HUES64 (cell line): ENCODE results near the gene CTAGE9. TPM values are rescaled to one million over a fixed set of nuclear protein-coding genes. Genes with fewer than 3 reads are reported as not detected.
"Not testable (repeated sequence)": the region's sequence is repeated elsewhere in the genome, so short reads cannot be mapped to it uniquely, and the experiment has no call there.

ENCODE experiments used
- H3K27ac ChIP-seq: 2 replicates; pipeline ENCODE4 v1.7.0; 2013; ENCODE audit warnings: low read depth, low read length, inconsistent platforms
- H3K27me3 ChIP-seq: 2 replicates; pipeline ENCODE4 v1.6.1; 2013; ENCODE audit warnings: mild to moderate bottlenecking, low read length; ENCODE audit not compliant: insufficient read depth
- H3K36me3 ChIP-seq: 2 replicates; pipeline ENCODE4 v1.6.1; 2013; ENCODE audit warnings: mild to moderate bottlenecking, low read length; ENCODE audit not compliant: insufficient read depth
- H3K4me1 ChIP-seq: 2 replicates; pipeline ENCODE4 v1.6.1; 2013; ENCODE audit warnings: mild to moderate bottlenecking, low read length, moderate library complexity; ENCODE audit not compliant: insufficient read depth
- H3K4me3 ChIP-seq: 2 replicates; pipeline ENCODE4 v1.5.1; 2013; ENCODE audit warnings: mild to moderate bottlenecking, low read length, moderate library complexity
- H3K9ac ChIP-seq: 2 replicates; pipeline ENCODE4 v1.6.1; 2013; ENCODE audit warnings: mild to moderate bottlenecking, low read depth, low read length
- H3K9me3 ChIP-seq: 2 replicates; pipeline ENCODE4 v1.6.1; 2013; ENCODE audit warnings: low read depth, low read length; ENCODE audit not compliant: insufficient read depth
- WGBS: fragments of 150-250, 120-280 bp; methylation state at CpG from one replicate; pipeline ENCODE4 v1.1.7; 2013; ENCODE audit warnings: missing lambda C conversion rate; 5-methylcytosine and 5-hydroxymethylcytosine counted together
- polyA plus RNA-seq, 2 experiments: library from polyadenylated mRNA; stranded (reverse); fragments of 50-300 nt; gene quantifications; one replicate each; pipeline ENCODE4 v1.2.3, GENCODE V29; 2013

CTAGE9 gene
- not detected for polyA plus RNA-seq (2013, experiment 1 of 2)
- not detected for polyA plus RNA-seq (2013, experiment 2 of 2)

GRCh38 chr6:131710917-131711316 is at the start of gene CTAGE9:
TSS of gene CTAGE9 (minus strand) at chr6:131711017. CDS start at chr6:131711017, 0 bp downstream.
- H3K27ac ChIP-seq, H3K9ac ChIP-seq, H3K4me3 ChIP-seq, H3K27me3 ChIP-seq, H3K4me1 ChIP-seq, H3K9me3 ChIP-seq, H3K36me3 ChIP-seq: not testable (repeated sequence)
- 88% methylated on average over 5 of the region's 18 CpGs for WGBS

GRCh38 chr6:131758920-131759319 is 48.1 kb upstream of the CTAGE9 start:
- Histone ChIP-seq H3K4me3 (no peak overlapping the region), H3K27me3 (no peaks in the 10 kb centered on the region), H3K27ac (no peak overlapping the region), H3K9ac (no peak overlapping the region), H3K9me3 (no peaks in the 10 kb centered on the region), H3K4me1 (no peaks in the 10 kb centered on the region), H3K36me3 (no peaks in the 10 kb centered on the region)
- 96% methylated on average over 4 of the region's 4 CpGs for WGBS

- no peak overlapping the region for H3K27ac ChIP-seq
- H3K4me3 ChIP-seq = no peak overlapping the region
- no peaks in the 10 kb centered on the region for H3K27me3 ChIP-seq
- no peaks in the 10 kb centered on the region for H3K4me1 ChIP-seq
- 92% methylated on average over 2 of the region's 2 CpGs for WGBS
- H3K36me3 ChIP-seq = no peaks in the 10 kb centered on the region
- H3K9ac ChIP-seq = no peak overlapping the region
- no peaks in the 10 kb centered on the region for H3K9me3 ChIP-seq
Measured at GRCh38 chr6:131756039-131756438, 45.2 kb upstream of the CTAGE9 start.

GRCh38 chr6:131755597-131755996 is 44.8 kb upstream of the CTAGE9 start:
- H3K9me3 ChIP-seq = no peaks in the 10 kb centered on the region
- no peak overlapping the region for H3K4me3 ChIP-seq
- no peak overlapping the region for H3K27ac ChIP-seq
- no peaks in the 10 kb centered on the region for H3K4me1 ChIP-seq
- no peaks in the 10 kb centered on the region for H3K36me3 ChIP-seq
- 94% methylated on average over 3 of the region's 3 CpGs for WGBS
- H3K9ac ChIP-seq = no peak overlapping the region
- no peaks in the 10 kb centered on the region for H3K27me3 ChIP-seq

GRCh38 chr6:131754715-131755567 is 44.1 kb upstream of the CTAGE9 start:
- Histone ChIP-seq H3K9ac (no peak overlapping the region), H3K27ac (no peak overlapping the region), H3K4me1 (no peaks in the 10 kb centered on the region), H3K27me3 (no peaks in the 10 kb centered on the region), H3K4me3 (no peak overlapping the region), H3K36me3 (no peaks in the 10 kb centered on the region), H3K9me3 (no peaks in the 10 kb centered on the region)
- WGBS = 93% methylated on average over 9 of the region's 9 CpGs

GRCh38 chr6:131754088-131754487 is 43.3 kb upstream of the CTAGE9 start:
- WGBS = 100% methylated on average over 1 of the region's 1 CpG
- H3K27ac ChIP-seq = no peak overlapping the region

GRCh38 chr6:131751012-131751715 is 40.3 kb upstream of the CTAGE9 start:
- H3K9me3 ChIP-seq, H3K4me1 ChIP-seq, H3K4me3 ChIP-seq, H3K27ac ChIP-seq, H3K27me3 ChIP-seq, H3K9ac ChIP-seq, H3K36me3 ChIP-seq: not testable (repeated sequence)
- WGBS = 92% methylated on average over 10 of the region's 10 CpGs

More at GRCh38 chr6:131754088-131754487, 43.3 kb upstream of the CTAGE9 start:
- no peak overlapping the region for H3K4me3 ChIP-seq
- H3K9ac ChIP-seq = no peak overlapping the region
- H3K36me3 ChIP-seq = no peaks in the 10 kb centered on the region
- no peaks in the 10 kb centered on the region for H3K4me1 ChIP-seq
- H3K9me3 ChIP-seq = no peaks in the 10 kb centered on the region
- H3K27me3 ChIP-seq = no peaks in the 10 kb centered on the region

GRCh38 chr6:131749023-131749422 is 38.2 kb upstream of the CTAGE9 start:
- H3K4me1 ChIP-seq = peaks cover 11% of the 10 kb centered on the region
- no peak overlapping the region for H3K4me3 ChIP-seq
- no peaks in the 10 kb centered on the region for H3K27me3 ChIP-seq
- no peaks in the 10 kb centered on the region for H3K9me3 ChIP-seq
- no peaks in the 10 kb centered on the region for H3K36me3 ChIP-seq
- H3K9ac ChIP-seq = no peak overlapping the region
- whole genome bisulfite sequencing = 93% methylated on average over 6 of the region's 7 CpGs
- H3K27ac ChIP-seq = no peak overlapping the region

GRCh38 chr6:131747821-131748353 is 37.1 kb upstream of the CTAGE9 start:
- H3K9ac ChIP-seq = no peak overlapping the region
- no peaks in the 10 kb centered on the region for H3K9me3 ChIP-seq
- peaks cover 14% of the 10 kb centered on the region for H3K4me1 ChIP-seq
- H3K27ac ChIP-seq = no peak overlapping the region
- WGBS = 85% methylated on average over 7 of the region's 7 CpGs
- H3K27me3 ChIP-seq = no peaks in the 10 kb centered on the region
- no peak overlapping the region for H3K4me3 ChIP-seq
- H3K36me3 ChIP-seq = no peaks in the 10 kb centered on the region

- no peaks in the 10 kb centered on the region for H3K9me3 ChIP-seq
- no peaks in the 10 kb centered on the region for H3K36me3 ChIP-seq
- H3K27ac ChIP-seq = no peak overlapping the region
- no peak overlapping the region for H3K9ac ChIP-seq
- H3K4me3 ChIP-seq = no peak overlapping the region
- 98% methylated on average over 5 of the region's 5 CpGs for WGBS
- no peaks in the 10 kb centered on the region for H3K27me3 ChIP-seq
- H3K4me1 ChIP-seq = peaks cover 14% of the 10 kb centered on the region
Measured at GRCh38 chr6:131745476-131745875, 34.7 kb upstream of the CTAGE9 start.
